ENCODE measurements around the gene PSMF1. TPM values are rescaled to one million over a fixed set of nuclear protein-coding genes. Genes with fewer than 3 reads are reported as not detected.
"Not testable (repeated sequence)": the region's sequence is repeated elsewhere in the genome, so short reads cannot be mapped to it uniquely, and the experiment has no call there.

PSMF1 gene
- total RNA-seq, 1 experiment from 2014 or later = 166 TPM

DNA sequence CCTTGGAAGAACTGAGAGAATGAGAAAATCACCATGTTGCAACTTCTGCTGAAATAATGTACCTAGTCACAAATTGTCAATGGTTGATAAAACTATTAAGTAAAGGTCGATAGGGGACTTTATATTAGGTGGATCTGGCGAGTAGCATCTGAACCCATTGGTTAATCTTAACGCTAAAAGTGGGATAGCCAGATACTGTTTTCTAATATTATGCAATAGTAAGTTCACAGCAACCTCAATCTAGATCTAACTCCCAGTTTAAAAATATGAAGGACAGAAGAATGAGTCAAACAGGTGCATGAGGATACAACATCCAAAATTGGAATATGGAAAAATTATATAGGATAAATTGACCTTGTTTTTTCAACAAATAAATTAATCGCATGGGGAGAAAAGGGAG is 18.8 kb downstream of the PSMF1 start:
- peaks cover 24% of the 10 kb centered on the region; the same call in 1 of the 2 replicates for H3K36me3 ChIP-seq (ENCODE audit: low read depth)
- H3K4me1 ChIP-seq (replicated peaks; ENCODE audit: insufficient read depth) = no peaks in the 10 kb centered on the region
- no peak for DNase-seq
- no peaks in the 10 kb centered on the region for H3F3A ChIP-seq (ENCODE audit: insufficient read depth, low read depth)
- no peak overlapping the region for H3K4me2 ChIP-seq
- TF ChIP-seq EZH2 (IDR thresholded peaks at IDR 0.05; ENCODE audit: low read depth) = no peak
- TF ChIP-seq, protein P1, sequence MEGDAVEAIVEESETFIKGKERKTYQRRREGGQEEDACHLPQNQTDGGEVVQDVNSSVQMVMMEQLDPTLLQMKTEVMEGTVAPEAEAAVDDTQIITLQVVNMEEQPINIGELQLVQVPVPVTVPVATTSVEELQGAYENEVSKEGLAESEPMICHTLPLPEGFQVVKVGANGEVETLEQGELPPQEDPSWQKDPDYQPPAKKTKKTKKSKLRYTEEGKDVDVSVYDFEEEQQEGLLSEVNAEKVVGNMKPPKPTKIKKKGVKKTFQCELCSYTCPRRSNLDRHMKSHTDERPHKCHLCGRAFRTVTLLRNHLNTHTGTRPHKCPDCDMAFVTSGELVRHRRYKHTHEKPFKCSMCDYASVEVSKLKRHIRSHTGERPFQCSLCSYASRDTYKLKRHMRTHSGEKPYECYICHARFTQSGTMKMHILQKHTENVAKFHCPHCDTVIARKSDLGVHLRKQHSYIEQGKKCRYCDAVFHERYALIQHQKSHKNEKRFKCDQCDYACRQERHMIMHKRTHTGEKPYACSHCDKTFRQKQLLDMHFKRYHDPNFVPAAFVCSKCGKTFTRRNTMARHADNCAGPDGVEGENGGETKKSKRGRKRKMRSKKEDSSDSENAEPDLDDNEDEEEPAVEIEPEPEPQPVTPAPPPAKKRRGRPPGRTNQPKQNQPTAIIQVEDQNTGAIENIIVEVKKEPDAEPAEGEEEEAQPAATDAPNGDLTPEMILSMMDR (conservative IDR thresholded peaks at IDR 0.05) = no peak
- no peak overlapping the region for H3K27ac ChIP-seq
- no peaks in the 10 kb centered on the region for H3K9me3 ChIP-seq (ENCODE audit: insufficient read depth, low read depth)
- no peak overlapping the region for H3K4me3 ChIP-seq
- H3K79me2 ChIP-seq (ENCODE audit: low read depth) = no peaks in the 10 kb centered on the region
- no peaks in the 10 kb centered on the region for H3K27me3 ChIP-seq (ENCODE audit: insufficient read depth, low read depth)
- intact Hi-C loops (cut with micrococcal nuclease; ENCODE audit: unreplicated experiment) = no loop called here
- no peak overlapping the region for H2AFZ ChIP-seq
- H4K20me1 ChIP-seq (ENCODE audit: insufficient read depth) = peaks cover 23% of the 10 kb centered on the region
- BruUV-seq (replicated peaks) = no TSS peak
- no peaks in the 10 kb centered on the region for H3K9me2 ChIP-seq (ENCODE audit: insufficient read depth)
- CTCF ChIA-PET = no interaction called here
- POLR2A ChIA-PET (ENCODE audit: unreplicated experiment) = no interaction called here

DNA sequence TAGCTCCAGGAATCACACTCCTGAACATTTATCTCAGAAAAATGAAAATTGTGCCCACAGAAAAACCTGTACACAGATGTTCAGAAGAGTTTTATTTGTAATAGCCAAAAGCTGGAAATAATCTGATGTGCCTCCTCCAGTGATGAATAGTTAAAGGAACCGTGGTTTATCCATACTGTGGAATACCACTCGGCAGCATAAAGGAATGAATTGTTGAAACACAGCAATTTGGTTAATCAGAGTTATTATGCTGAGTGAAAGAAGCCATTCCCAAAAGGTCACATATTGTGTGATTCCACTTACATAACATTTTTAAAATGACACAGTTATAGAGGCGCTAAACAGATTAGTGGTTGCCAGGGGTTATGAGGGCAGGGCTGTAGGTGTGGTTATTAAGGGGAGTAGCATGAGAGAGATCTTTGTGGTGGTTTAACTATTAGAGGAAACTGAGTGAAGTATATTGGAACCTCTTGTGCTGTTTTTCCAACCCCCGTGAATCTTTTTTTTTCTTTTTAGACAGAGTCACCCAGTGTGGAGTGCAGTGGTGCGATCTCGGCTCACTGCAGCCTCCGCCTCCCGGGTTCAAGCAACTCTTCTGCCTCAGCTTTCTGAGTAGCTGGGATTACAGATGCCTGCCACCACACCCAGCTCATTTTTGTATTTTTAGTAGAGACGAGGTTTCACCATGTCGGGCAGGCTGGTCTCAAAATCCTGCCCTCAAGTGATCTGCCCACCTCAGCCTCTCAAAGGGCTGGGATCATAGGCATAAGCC is 26.2 kb downstream of the PSMF1 start:
- H3K9me2 ChIP-seq (ENCODE audit: insufficient read depth) = no peaks in the 10 kb centered on the region
- ChIA-PET CTCF (no interaction called here), POLR2A (ENCODE audit: unreplicated experiment) (interaction anchor here (0.5 kb wide), 1 partner anchor 36 kb away, joined by 4 read pairs; no protein-coding TSS in a partner anchor)
- no peaks in the 10 kb centered on the region for H3K9me3 ChIP-seq (ENCODE audit: insufficient read depth, low read depth)
- no peaks in the 10 kb centered on the region for H3K27me3 ChIP-seq (ENCODE audit: insufficient read depth, low read depth)
- no peak overlapping the region for H3K4me2 ChIP-seq
- DNase-seq = no peak
- H3K36me3 ChIP-seq (ENCODE audit: low read depth) = 0 out of 2 replicates have a peak, but pooled peaks cover 11% of the 10 kb centered on the region
- no peak overlapping the region for H2AFZ ChIP-seq
- H3F3A ChIP-seq (ENCODE audit: insufficient read depth, low read depth) = no peaks in the 10 kb centered on the region
- no peak for TF ChIP-seq EZH2 (IDR thresholded peaks at IDR 0.05; ENCODE audit: low read depth)
- TF ChIP-seq, protein P1 (conservative IDR thresholded peaks at IDR 0.05) = no peak
- no peak overlapping the region for H3K4me3 ChIP-seq
- H3K79me2 ChIP-seq (ENCODE audit: low read depth) = no peaks in the 10 kb centered on the region
- no peak overlapping the region for H3K27ac ChIP-seq
- H3K4me1 ChIP-seq (replicated peaks; ENCODE audit: insufficient read depth) = no peaks in the 10 kb centered on the region
- intact Hi-C loops (cut with micrococcal nuclease; ENCODE audit: unreplicated experiment) = no loop called here
- H4K20me1 ChIP-seq (ENCODE audit: insufficient read depth) = no peaks in the 10 kb centered on the region
- no TSS peak for BruUV-seq (replicated peaks)

DNA sequence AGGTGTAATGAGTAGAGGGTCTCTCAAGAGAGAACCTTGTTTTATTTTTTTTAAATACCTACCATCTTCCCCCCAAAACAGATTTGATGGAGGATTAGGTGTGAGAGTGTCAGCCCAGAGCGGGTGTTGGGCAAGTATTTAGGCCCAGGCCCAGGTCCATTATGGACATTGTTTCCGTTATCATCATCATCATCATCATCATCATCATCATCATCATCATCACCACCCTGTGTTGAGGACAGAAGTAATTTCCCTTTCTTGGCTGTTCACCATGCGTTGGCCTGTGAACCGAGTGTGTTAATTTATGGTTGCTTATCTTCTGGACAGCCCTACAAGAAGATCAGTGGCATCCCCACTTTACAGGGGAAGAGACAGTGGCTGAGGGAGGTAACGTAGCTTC is 28.6 kb downstream of the PSMF1 start:
- Histone ChIP-seq H3K27me3 (ENCODE audit: insufficient read depth, low read depth) (no peaks in the 10 kb centered on the region), H2AFZ (no peak overlapping the region), H3K9me3 (ENCODE audit: insufficient read depth, low read depth) (no peaks in the 10 kb centered on the region), H3K4me3 (no peak overlapping the region), H3F3A (ENCODE audit: insufficient read depth, low read depth) (no peaks in the 10 kb centered on the region), H3K9me2 (ENCODE audit: insufficient read depth) (no peaks in the 10 kb centered on the region), H3K36me3 (ENCODE audit: low read depth) (no peaks in the 10 kb centered on the region), H4K20me1 (ENCODE audit: insufficient read depth) (peaks cover 3% of the 10 kb centered on the region; the same call in 1 of the 2 replicates), H3K4me1 (replicated peaks; ENCODE audit: insufficient read depth) (no peaks in the 10 kb centered on the region), H3K79me2 (ENCODE audit: low read depth) (no peaks in the 10 kb centered on the region; the same call in 1 of the 2 replicates), H3K4me2 (no peak overlapping the region), H3K27ac (no peak overlapping the region)
- intact Hi-C loops (cut with micrococcal nuclease; ENCODE audit: unreplicated experiment) = no loop called here
- TF ChIP-seq, protein P1 (conservative IDR thresholded peaks at IDR 0.05) = no peak
- no peak for TF ChIP-seq EZH2 (IDR thresholded peaks at IDR 0.05; ENCODE audit: low read depth)
- CTCF ChIA-PET = no interaction called here
- no TSS peak for BruUV-seq (replicated peaks)
- POLR2A ChIA-PET (ENCODE audit: unreplicated experiment) = interaction anchor here (0.9 kb wide), 1 partner anchor 377 kb away, joined by 3 read pairs; no protein-coding TSS in a partner anchor
- DNase-seq = no peak

DNA sequence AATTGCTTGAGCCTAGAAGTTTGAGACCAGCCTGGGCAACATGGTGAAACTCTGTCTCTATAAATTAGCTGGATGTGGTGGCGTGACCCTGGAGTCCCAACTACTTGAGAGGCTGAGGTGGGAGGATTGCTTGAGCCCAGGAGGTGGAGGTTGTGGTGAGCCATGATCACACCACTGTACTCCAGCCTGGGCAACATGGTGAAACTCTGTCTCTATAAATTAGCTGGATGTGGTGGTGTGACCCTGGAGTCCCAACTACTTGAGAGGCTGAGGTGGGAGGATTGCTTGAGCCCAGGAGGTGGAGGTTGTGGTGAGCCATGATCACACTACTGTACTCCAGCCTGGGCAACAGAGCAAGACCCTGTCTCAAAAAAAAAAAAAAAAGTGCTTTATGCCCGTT is 31.4 kb downstream of the PSMF1 start:
- H3K36me3 ChIP-seq (ENCODE audit: low read depth); H3K9me2 ChIP-seq (ENCODE audit: insufficient read depth); H2AFZ ChIP-seq; H3K9me3 ChIP-seq (ENCODE audit: insufficient read depth, low read depth); H3K4me2 ChIP-seq; DNase-seq; H3K27ac ChIP-seq; intact Hi-C loops (cut with micrococcal nuclease; ENCODE audit: unreplicated experiment); H3K4me1 ChIP-seq (replicated peaks; ENCODE audit: insufficient read depth); CTCF ChIA-PET; POLR2A ChIA-PET (ENCODE audit: unreplicated experiment); H3F3A ChIP-seq (ENCODE audit: insufficient read depth, low read depth); H4K20me1 ChIP-seq (ENCODE audit: insufficient read depth); H3K27me3 ChIP-seq (ENCODE audit: insufficient read depth, low read depth); H3K79me2 ChIP-seq (ENCODE audit: low read depth); BruUV-seq (replicated peaks); H3K4me3 ChIP-seq: not testable (repeated sequence)

All from PC-9 (cell line).